ENCODE measurements around the gene SLC25A25. TPM values are rescaled to one million over a fixed set of nuclear protein-coding genes. Genes with fewer than 3 reads are reported as not detected.

SLC25A25 gene
- total and polyA plus RNA-seq, 2 of the 8 experiments (the other 6 are each of a cell fraction or from before 2014, with no cell fraction given) = 6.5 to 18.5 TPM

- Histone ChIP-seq H2AFZ (ENCODE audit: low read length) (no peak overlapping the region), H3K4me3 (ENCODE audit: extremely low read depth in 1 of 4, insufficient read depth in 2 of 4, low read depth in 3 of 4, low read length in 4 of 4) (no peak overlapping the region), H3K36me3 (ENCODE audit: control insufficient read depth in 2 of 4, insufficient read depth in 4 of 4, low read length in 3 of 4) (no peaks in the 10 kb centered on the region), H3K23me2 (ENCODE audit: low read depth, low read length) (no peaks in the 10 kb centered on the region), H3K4ac (replicated peaks; ENCODE audit: insufficient read length, low read depth, low read length) (no peak overlapping the region), H3K4me1 (replicated peaks in 1 of 4; ENCODE audit: control insufficient read depth in 3 of 4, insufficient read depth in 4 of 4, low read length in 3 of 4) (no peaks in the 10 kb centered on the region), H3K79me1 (ENCODE audit: low read depth, low read length) (no peaks in the 10 kb centered on the region), H2BK5ac (ENCODE audit: low read depth, low read length) (no peak overlapping the region), H2BK20ac (ENCODE audit: low read length) (no peak overlapping the region), H4K8ac (ENCODE audit: extremely low read depth, insufficient read depth, low read length) (no peak overlapping the region), H4K5ac (ENCODE audit: insufficient read length, low read depth, low read length) (no peak overlapping the region), H2BK120ac (replicated peaks; ENCODE audit: low read depth, low read length) (no peak overlapping the region), H3K18ac (ENCODE audit: extremely low read depth, low read length) (no peak overlapping the region), H3K14ac (ENCODE audit: insufficient read length) (no peak overlapping the region), H3K79me2 (ENCODE audit: control insufficient read depth in 1 of 2, insufficient read depth in 2 of 2, low read length in 2 of 2) (no peaks in the 10 kb centered on the region), H3K27ac (ENCODE audit: low read depth, low read length) (no peak overlapping the region), H2AK5ac (ENCODE audit: low read depth, low read length) (no peak overlapping the region), H3K56ac (replicated peaks; ENCODE audit: insufficient read length, low read depth, low read length) (no peak overlapping the region), H2BK15ac (ENCODE audit: low read length) (no peak overlapping the region), H3K4me2 (ENCODE audit: insufficient read depth in 1 of 2, low read depth in 2 of 2, low read length in 2 of 2) (no peak overlapping the region), H3K9ac (replicated peaks in 1 of 4; ENCODE audit: extremely low read depth in 1 of 4, low read depth in 3 of 4, low read length in 3 of 4) (no peak overlapping the region), H3K27me3 (replicated peaks in 1 of 4; ENCODE audit: control insufficient read depth in 3 of 4, extremely low read depth in 1 of 4, insufficient read depth in 3 of 4, low read length in 3 of 4) (no peaks in the 10 kb centered on the region), H2BK12ac (ENCODE audit: low read depth, low read length) (no peak overlapping the region), H4K91ac (replicated peaks; ENCODE audit: insufficient read length, low read length) (no peak overlapping the region), H3K23ac (ENCODE audit: insufficient read length) (no peak overlapping the region), H3K9me3 (ENCODE audit: insufficient read depth in 2 of 2, low read depth in 1 of 2, low read length in 1 of 2) (no peaks in the 10 kb centered on the region), H4K20me1 (replicated peaks in 1 of 2; ENCODE audit: control insufficient read depth in 1 of 2, insufficient read depth in 2 of 2, low read length in 2 of 2) (no peaks in the 10 kb centered on the region)
- ChIA-PET POLR2A (ENCODE audit: partially characterized antibody) (no interaction called here), CTCF (ENCODE audit: partially characterized antibody) (interaction anchor here (0.6 to 38.5 kb wide), 14 partner anchors 10 to 72 kb away, joined by 3 to 825 read pairs (median 4); partner anchors contain the start of gene DPM2)
- WGBS, 2 experiments (ENCODE audit: extremely low coverage in 1 of 2, insufficient coverage in 1 of 2, insufficient read length in 1 of 2, insufficient replicate concordance in 2 of 2, low coverage in 1 of 2, low lambda C conversion rate in 2 of 2, missing lambda C conversion rate in 1 of 2) = 36% methylated on average over 1 of the region's 1 CpG; no CpG with 5 or more reads in 1 of the 2 experiments
- DNase-seq (ENCODE audit: low read depth in 1 of 2, low spot score in 2 of 2) (no peak), FAIRE-seq (no peak)
- TF ChIP-seq RBBP5 (IDR thresholded peaks at IDR 0.05; ENCODE audit: borderline replicate concordance, low read depth, low read length) = no peak
- no peak for TF ChIP-seq GTF2F1 (IDR thresholded peaks at IDR 0.05; ENCODE audit: borderline replicate concordance, low read depth, low read length)
- TF ChIP-seq BCL11A (IDR thresholded peaks at IDR 0.05; ENCODE audit: low read depth in 2 of 2, low read length in 2 of 2) = no peak
- TF ChIP-seq SP1 (IDR thresholded peaks at IDR 0.05; ENCODE audit: low read depth, low read length) = no peak
- TF ChIP-seq POLR2A (IDR thresholded peaks at IDR 0.05; ENCODE audit: control extremely low read depth in 1 of 2, low read depth in 2 of 2, low read length in 2 of 2) = no peak
- no peak for TF ChIP-seq TBP (IDR thresholded peaks at IDR 0.05; ENCODE audit: low read depth, low read length)
- no peak for TF ChIP-seq SIN3A (conservative IDR thresholded peaks at IDR 0.05 in 1 of 2, IDR thresholded peaks at IDR 0.05 in 1 of 2; ENCODE audit: low read depth in 1 of 2, low read length in 2 of 2)
- no peak for TF ChIP-seq POLR2AphosphoS5 (IDR thresholded peaks at IDR 0.05; ENCODE audit: low read depth, low read length)
These were observed 46.9 kb upstream of the SLC25A25 start for GRCh38 chr9:128021098-128021497.
